Caco-2 (cell line): ENCODE measurements around the gene DNAJC1. TPM values are rescaled to one million over a fixed set of nuclear protein-coding genes. Genes with fewer than 3 reads are reported as not detected.

Source experiments
- BruUV-seq: library from RNA; stranded (reverse); fragments of 400-500 nt; replicated peaks from 2 replicates; lab custom pipeline; 2021; lab: Mats Ljungman, UMichigan
- CTCF ChIA-PET: fragments of 300-600 bp; sonication (Branson Sonifier 250); formaldehyde crosslinking; loops from one replicate; lab custom pipeline; 2022; ENCODE audit warnings: antibody characterized with exemption; lab: Charles Lee
- POLR2A ChIA-PET: fragments of 300-600 bp; sonication (Branson Sonifier 250); formaldehyde crosslinking; loops from one replicate; lab custom pipeline; 2022; ENCODE audit warnings: antibody characterized with exemption; lab: Charles Lee
- DNase-seq, 2 experiments: peaks; one replicate each; pipeline versions ENCODE4 v3.0.0 to v3.0.0-alpha.2; 2020 to 2022
- H3K27me3 ChIP-seq: replicated peaks from 2 replicates; pipeline ENCODE4 v1.6.0; 2011; ENCODE audit warnings: low read length; ENCODE audit not compliant: control insufficient read depth, insufficient read depth
- H3K36me3 ChIP-seq: 2 replicates; pipeline ENCODE4 v1.5.1; 2011; ENCODE audit warnings: low read length; ENCODE audit not compliant: control insufficient read depth, insufficient read depth
- H3K4me1 ChIP-seq: fragments of 250-450 bp; sonication (Bioruptor Pico); 2 replicates; pipeline ENCODE4 v1.5.1; 2020; ENCODE audit warnings: mild to moderate bottlenecking
- H3K4me3 ChIP-seq: 2 replicates; pipeline ENCODE4 v1.5.1; 2011; ENCODE audit warnings: low read depth, mild to moderate bottlenecking, control low read depth, low read length
- H3K9me3 ChIP-seq: fragments of 250-450 bp; sonication (Bioruptor Pico); 2 replicates; pipeline ENCODE4 v1.5.1; 2020; ENCODE audit warnings: mild to moderate bottlenecking, moderate library complexity
- H3K27ac Mint-ChIP-seq: one replicate; pipeline ENCODE4 v1.8.0; 2022; ENCODE audit warnings: mixed read lengths; ENCODE audit not compliant: unreplicated experiment
- H3K27me3 Mint-ChIP-seq: one replicate; pipeline ENCODE4 v1.8.0; 2022; ENCODE audit warnings: mixed read lengths; ENCODE audit not compliant: insufficient read depth, unreplicated experiment
- H3K36me3 Mint-ChIP-seq: one replicate; pipeline ENCODE4 v1.8.0; 2022; ENCODE audit warnings: mild to moderate bottlenecking, mixed read lengths; ENCODE audit not compliant: insufficient read depth, unreplicated experiment
- H3K4me1 Mint-ChIP-seq: one replicate; pipeline ENCODE4 v1.8.0; 2022; ENCODE audit warnings: low read depth, mixed read lengths; ENCODE audit not compliant: unreplicated experiment
- H3K4me3 Mint-ChIP-seq: one replicate; pipeline ENCODE4 v1.8.0; 2022; ENCODE audit warnings: mild to moderate bottlenecking, moderate library complexity, mixed read lengths; ENCODE audit not compliant: unreplicated experiment
- H3K9me3 Mint-ChIP-seq: one replicate; pipeline ENCODE4 v1.8.0; 2022; ENCODE audit warnings: mixed read lengths; ENCODE audit not compliant: unreplicated experiment
- CTCF ChIP-seq, 2 experiments: fragments of 200-600 bp in 1 of 2; IDR thresholded peaks; 1 replicate in 1 of 2; 2 replicates in 1 of 2; pipeline versions ENCODE4 v1.5.1 to v1.8.0; 2011 to 2022; ENCODE audit warnings: antibody characterized with exemption in 1 of 2, control low read depth in 1 of 2, inconsistent platforms in 1 of 2, low read depth in 1 of 2, low read length in 1 of 2, mild to moderate bottlenecking in 1 of 2, moderate library complexity in 1 of 2; ENCODE audit not compliant: insufficient read depth in 1 of 2, severe bottlenecking in 1 of 2, unreplicated experiment in 1 of 2
- intact Hi-C: fragments of 100-400 bp; cut with micrococcal nuclease; formaldehyde crosslinking; loops from one replicate; pipeline ENCODE4 v1.10.0; 2022; ENCODE audit not compliant: unreplicated experiment
- total RNA-seq: library from RNA; stranded (reverse); gene quantifications from 2 replicates; pipeline ENCODE4 v1.2.3, GENCODE V29; 2022

The DNAJC1 gene
- total RNA-seq, 1 experiment from 2014 or later = 50.7 TPM

- Histone ChIP-seq H3K4me1 (no peaks in the 10 kb centered on the region), H3K27me3 (no peaks in the 10 kb centered on the region), H3K36me3 (no peaks in the 10 kb centered on the region), H3K9me3 (no peaks in the 10 kb centered on the region), H3K4me3 (no peak overlapping the region)
- no TSS peak for BruUV-seq
- no peak for TF ChIP-seq CTCF (IDR thresholded peaks at IDR 0.05; ENCODE audit: insufficient read depth in 1 of 2, low read depth in 1 of 2, low read length in 1 of 2, severe bottlenecking in 1 of 2, unreplicated experiment in 1 of 2)
- Mint-ChIP-seq H3K27me3 (no peaks in the 10 kb centered on the region), H3K4me3 (no peak overlapping the region), H3K9me3 (no peaks in the 10 kb centered on the region), H3K36me3 (no peaks in the 10 kb centered on the region), H3K27ac (no peak overlapping the region), H3K4me1 (no peaks in the 10 kb centered on the region)
- intact Hi-C loops = loop anchor here (5.0 to 10.0 kb wide), 4 partner anchors 316 to 876 kb away; no protein-coding TSS in a partner anchor
- no peak for DNase-seq
- POLR2A ChIA-PET = no interaction called here
- CTCF ChIA-PET = interaction anchor here (0.6 kb wide), 1 partner anchor 640 kb away, joined by 6 read pairs; no protein-coding TSS in a partner anchor
Observed at GRCh38 chr10:21950566-21950965, 53.0 kb downstream of the DNAJC1 start.

GRCh38 chr10:21946946-21947345, 56.6 kb downstream of the DNAJC1 start:
- Mint-ChIP-seq H3K9me3 (no peaks in the 10 kb centered on the region), H3K27me3 (no peaks in the 10 kb centered on the region), H3K27ac (no peak overlapping the region), H3K4me3 (no peak overlapping the region), H3K36me3 (no peaks in the 10 kb centered on the region), H3K4me1 (no peaks in the 10 kb centered on the region)
- Histone ChIP-seq H3K4me1 (no peaks in the 10 kb centered on the region), H3K36me3 (no peaks in the 10 kb centered on the region), H3K4me3 (no peak overlapping the region), H3K27me3 (no peaks in the 10 kb centered on the region), H3K9me3 (no peaks in the 10 kb centered on the region)
- intact Hi-C loops = no loop called here
- ChIA-PET POLR2A (no interaction called here), CTCF (no interaction called here)
- no peak for TF ChIP-seq CTCF (IDR thresholded peaks at IDR 0.05; ENCODE audit: insufficient read depth in 1 of 2, low read depth in 1 of 2, low read length in 1 of 2, severe bottlenecking in 1 of 2, unreplicated experiment in 1 of 2)
- DNase-seq = no peak
- BruUV-seq = no TSS peak

- no peaks in the 10 kb centered on the region for H3K4me1 ChIP-seq
- no peak for DNase-seq
- CTCF ChIA-PET = no interaction called here
- BruUV-seq = no TSS peak
- intact Hi-C loops = no loop called here
- H3K27ac Mint-ChIP-seq = no peak overlapping the region
- no peak overlapping the region for H3K4me3 Mint-ChIP-seq
- POLR2A ChIA-PET = no interaction called here
- H3K27me3 ChIP-seq = no peaks in the 10 kb centered on the region
- no peak for TF ChIP-seq CTCF (IDR thresholded peaks at IDR 0.05; ENCODE audit: insufficient read depth in 1 of 2, low read depth in 1 of 2, low read length in 1 of 2, severe bottlenecking in 1 of 2, unreplicated experiment in 1 of 2)
- no peaks in the 10 kb centered on the region for H3K36me3 Mint-ChIP-seq
- H3K36me3 ChIP-seq = no peaks in the 10 kb centered on the region
- H3K27me3 Mint-ChIP-seq = no peaks in the 10 kb centered on the region
- no peaks in the 10 kb centered on the region for H3K9me3 Mint-ChIP-seq
- no peaks in the 10 kb centered on the region for H3K9me3 ChIP-seq
- no peaks in the 10 kb centered on the region for H3K4me1 Mint-ChIP-seq
- H3K4me3 ChIP-seq = no peak overlapping the region
Observed at GRCh38 chr10:21944727-21945386, 58.7 kb downstream of the DNAJC1 start.
